IMR-90 (cell line): ENCODE data around the gene MCTP2. TPM values are rescaled to one million over a fixed set of nuclear protein-coding genes. Genes with fewer than 3 reads are reported as not detected.

ENCODE experiments used
- ATAC-seq: fragments of 200-7000 bp; cut with Tn5 transposase; 2 replicates; pipeline ENCODE4 v1.9.1; 2020; ENCODE audit warnings: low read depth, mild to moderate bottlenecking, moderate library complexity
- BruUV-seq: library from RNA; stranded (reverse); fragments of 400-500 nt; replicated peaks from 2 replicates; lab custom pipeline; 2021; lab: Mats Ljungman, UMichigan
- CTCF ChIA-PET: fragments of 300-600 bp; formaldehyde crosslinking; extraction: SDS; loops from one replicate; lab custom pipeline; 2021; ENCODE audit warnings: antibody characterized with exemption; lab: Yijun Ruan, JAX
- POLR2A ChIA-PET: fragments of 300-600 bp; sonication (Branson Sonifier 250); formaldehyde crosslinking; loops from one replicate; lab custom pipeline; 2022; ENCODE audit warnings: antibody characterized with exemption; ENCODE audit not compliant: unreplicated experiment; lab: Charles Lee
- DNase-seq: peaks from one replicate; pipeline ENCODE4 v3.0.0; 2013
- H2AFZ ChIP-seq: replicated peaks from 2 replicates; pipeline ENCODE3; 2013; ENCODE audit warnings: low read length, mild to moderate bottlenecking; ENCODE audit not compliant: poor library complexity
- H2AK5ac ChIP-seq: 2 replicates; pipeline ENCODE4 v1.6.1; 2013; ENCODE audit warnings: low read depth, low read length, inconsistent platforms
- H2AK9ac ChIP-seq: replicated peaks from 2 replicates; pipeline ENCODE3; 2013; ENCODE audit warnings: mild to moderate bottlenecking, low read depth, low read length, moderate library complexity; ENCODE audit not compliant: poor library complexity
- H2BK120ac ChIP-seq: 2 replicates; pipeline ENCODE4 v1.6.1; 2013; ENCODE audit warnings: low read depth, low read length, inconsistent platforms
- H2BK15ac ChIP-seq: 3 replicates; pipeline ENCODE4 v1.6.1; 2013; ENCODE audit warnings: low read depth, low read length, inconsistent platforms
- H2BK20ac ChIP-seq: 2 replicates; pipeline ENCODE4 v1.6.1; 2013; ENCODE audit warnings: low read depth, mild to moderate bottlenecking, inconsistent platforms, low read length, moderate library complexity
- H2BK5ac ChIP-seq: 2 replicates; pipeline ENCODE4 v1.6.1; 2013; ENCODE audit warnings: mild to moderate bottlenecking, low read depth, low read length, inconsistent platforms; ENCODE audit not compliant: poor library complexity, severe bottlenecking
- H3K14ac ChIP-seq: replicated peaks from 2 replicates; pipeline ENCODE4 v1.6.1; 2013; ENCODE audit warnings: low read depth, low read length, inconsistent platforms
- H3K18ac ChIP-seq: 2 replicates; pipeline ENCODE4 v1.6.1; 2013; ENCODE audit warnings: low read depth, low read length, control low read depth
- H3K23ac ChIP-seq: 2 replicates; pipeline ENCODE4 v1.6.1; 2013; ENCODE audit warnings: low read depth, low read length, inconsistent platforms
- H3K27ac ChIP-seq: 2 replicates; pipeline ENCODE4 v1.5.1; 2013; ENCODE audit warnings: mild to moderate bottlenecking, control low read depth, low read length; ENCODE audit not compliant: insufficient read depth
- H3K27me3 ChIP-seq: 2 replicates; pipeline ENCODE4 v1.6.1; 2013; ENCODE audit warnings: low read length; ENCODE audit not compliant: control insufficient read depth, insufficient read depth
- H3K36me3 ChIP-seq: 2 replicates; pipeline ENCODE4 v1.6.1; 2013; ENCODE audit warnings: low read length, mixed read lengths; ENCODE audit not compliant: control insufficient read depth, insufficient read depth
- H3K4ac ChIP-seq: 2 replicates; pipeline ENCODE4 v1.6.1; 2013; ENCODE audit warnings: low read depth, low read length, inconsistent platforms
- H3K4me1 ChIP-seq: 2 replicates; pipeline ENCODE4 v1.6.1; 2013; ENCODE audit warnings: low read length, mixed read lengths; ENCODE audit not compliant: control insufficient read depth, insufficient read depth
- H3K4me2 ChIP-seq: 2 replicates; pipeline ENCODE4 v1.6.1; 2013; ENCODE audit warnings: low read depth, mild to moderate bottlenecking, control low read depth, low read length, moderate library complexity
- H3K4me3 ChIP-seq: 2 replicates; pipeline ENCODE4 v1.5.1; 2013; ENCODE audit warnings: low read depth, mild to moderate bottlenecking, control low read depth, low read length, moderate library complexity; ENCODE audit not compliant: insufficient read depth
- H3K56ac ChIP-seq: 2 replicates; pipeline ENCODE4 v1.6.1; 2013; ENCODE audit warnings: low read length, inconsistent platforms; ENCODE audit not compliant: insufficient read depth; ENCODE audit errors: extremely low read depth
- H3K79me1 ChIP-seq, 2 experiments: 2 replicates each; pipeline ENCODE4 v1.6.1; 2013; ENCODE audit warnings: low read length in 2 of 2, inconsistent platforms in 1 of 2, low read depth in 1 of 2
- H3K9ac ChIP-seq: 2 replicates; pipeline ENCODE4 v1.6.1; 2013; ENCODE audit warnings: low read depth, low read length, control low read depth
- H3K9me1 ChIP-seq: 2 replicates; pipeline ENCODE4 v1.6.1; 2013; ENCODE audit warnings: low read length, inconsistent platforms; ENCODE audit not compliant: insufficient read depth
- H3K9me3 ChIP-seq: 2 replicates; pipeline ENCODE4 v1.6.1; 2013; ENCODE audit warnings: low read length; ENCODE audit not compliant: control insufficient read depth, insufficient read depth
- H4K20me1 ChIP-seq: 2 replicates; pipeline ENCODE4 v1.6.1; 2013; ENCODE audit warnings: low read length, inconsistent platforms; ENCODE audit not compliant: insufficient read depth
- H4K5ac ChIP-seq: 2 replicates; pipeline ENCODE4 v1.6.1; 2013; ENCODE audit warnings: mild to moderate bottlenecking, low read depth, low read length, control low read depth
- H4K8ac ChIP-seq, 2 experiments: 2 replicates each; pipeline ENCODE4 v1.6.1; 2013; ENCODE audit warnings: low read depth in 2 of 2, low read length in 2 of 2, control low read depth in 1 of 2, inconsistent platforms in 1 of 2
- H4K91ac ChIP-seq: 2 replicates; pipeline ENCODE4 v1.6.1; 2013; ENCODE audit warnings: low read depth, low read length, inconsistent platforms; ENCODE audit not compliant: insufficient read depth
- BHLHE40 ChIP-seq: fragments of 150-350 bp; IDR thresholded peaks from 2 replicates; pipeline ENCODE4 v1.6.1; 2016; ENCODE audit warnings: mild to moderate bottlenecking, low read depth, low read length
- ELK1 ChIP-seq: fragments of 150-350 bp; IDR thresholded peaks from 2 replicates; pipeline ENCODE4 v1.6.1; 2016; ENCODE audit warnings: low read depth, mild to moderate bottlenecking, low read length, moderate library complexity, borderline replicate concordance
- MAFK ChIP-seq: IDR thresholded peaks from 2 replicates; pipeline ENCODE4 v1.6.1; 2012; ENCODE audit warnings: low read depth, low read length, improper control_type of control experiment
- RAD21 ChIP-seq: IDR thresholded peaks from 2 replicates; pipeline ENCODE4 v1.6.1; 2012; ENCODE audit warnings: low read length, improper control_type of control experiment
- USF2 ChIP-seq: fragments of 150-350 bp; IDR thresholded peaks from 2 replicates; pipeline ENCODE4 v1.6.1; 2017; ENCODE audit warnings: mild to moderate bottlenecking, antibody characterized with exemption, low read length, low read depth
- WGBS, 2 experiments: methylation state at CpG; one replicate each; pipeline versions ENCODE4 v1.1.5 to v1.1.7; 2013; ENCODE audit warnings: missing lambda C conversion rate in 2 of 2; ENCODE audit not compliant: insufficient read length in 1 of 2; ENCODE audit errors: extremely low coverage in 2 of 2; 5-methylcytosine and 5-hydroxymethylcytosine counted together
- dilution Hi-C: fragments of 300-500 bp; cut with HindIII; formaldehyde crosslinking; loops from one replicate; pipeline ENCODE4 v1.14.3; 2018; ENCODE audit warnings: low sequenced_read_pairs; ENCODE audit not compliant: unreplicated experiment
- in situ Hi-C: fragments of 300-500 bp; cut with MboI; formaldehyde crosslinking; loops from 3 replicates; pipeline ENCODE4 v1.14.3; 2019; ENCODE audit warnings: low sequenced_read_pairs, inconsistent platforms, mixed read lengths
- intact Hi-C: fragments of 100-400 bp; cut with micrococcal nuclease; formaldehyde crosslinking; loops from 2 replicates; pipeline ENCODE4 v1.10.0; 2022
- polyA plus RNA-seq, 3 experiments: library from polyadenylated mRNA; depleted of rRNA; stranded (reverse); fragments of >200 nt; gene quantifications; 2 replicates each; pipeline ENCODE4 v1.2.3, GENCODE V29; 2012; ENCODE audit warnings: low replicate concordance in 1 of 3
- total RNA-seq: library from RNA; depleted of rRNA; stranded (reverse); fragments of >200 nt; gene quantifications from 2 replicates; pipeline ENCODE4 v1.2.3, GENCODE V29; 2012

The MCTP2 gene
- total and polyA plus RNA-seq, 2 of the 4 experiments (the other 2 are of a cell fraction): 5.1 to 9.9 TPM

GRCh38 chr15:94455297-94455696, 223.9 kb downstream of the MCTP2 start:
- Histone ChIP-seq H3K4ac (no peak overlapping the region), H2AFZ (no peak overlapping the region), H4K8ac (no peak overlapping the region), H3K4me1 (no peaks in the 10 kb centered on the region; the same call in 1 of the 2 replicates), H2BK20ac (no peak overlapping the region), H3K27ac (no peak overlapping the region), H3K27me3 (no peaks in the 10 kb centered on the region), H4K91ac (no peak overlapping the region), H3K4me3 (no peak overlapping the region), H3K79me1 (no peaks in the 10 kb centered on the region), H3K56ac (no peak overlapping the region), H4K20me1 (no peaks in the 10 kb centered on the region), H3K14ac (no peak overlapping the region), H2AK9ac (no peak overlapping the region), H2BK120ac (no peak overlapping the region), H2BK15ac (no peak overlapping the region), H3K9me3 (no peaks in the 10 kb centered on the region; the same call in 1 of the 2 replicates), H3K36me3 (no peaks in the 10 kb centered on the region; the same call in 1 of the 2 replicates), H3K9ac (no peak overlapping the region), H3K9me1 (no peaks in the 10 kb centered on the region), H2BK5ac (no peak overlapping the region), H3K4me2 (no peak overlapping the region), H2AK5ac (no peak overlapping the region), H3K23ac (no peak overlapping the region), H4K5ac (no peak overlapping the region), H3K18ac (no peak overlapping the region)
- DNase-seq: no peak
- dilution Hi-C loops: no loop called here
- 100% methylated on average over 2 of the region's 9 CpGs; no CpG with 5 or more reads in 1 of the 2 experiments for WGBS, 2 experiments
- no peak for ATAC-seq
- in situ Hi-C loops: no loop called here
- ChIA-PET POLR2A (no interaction called here), CTCF (no interaction called here)
- intact Hi-C loops: no loop called here
- TF ChIP-seq RAD21 (no peak), ELK1 (no peak), BHLHE40 (no peak), USF2 (no peak), MAFK (no peak)
- no TSS peak for BruUV-seq
